GM18526 (cell line): ENCODE measurements around the gene C5orf63.

Source experiments
- POLR2A ChIP-seq: IDR thresholded peaks from 3 replicates; pipeline ENCODE4 v1.6.1; 2011; ENCODE audit not compliant: insufficient read length; ENCODE audit errors: extremely low read depth

The C5orf63 gene

DNA sequence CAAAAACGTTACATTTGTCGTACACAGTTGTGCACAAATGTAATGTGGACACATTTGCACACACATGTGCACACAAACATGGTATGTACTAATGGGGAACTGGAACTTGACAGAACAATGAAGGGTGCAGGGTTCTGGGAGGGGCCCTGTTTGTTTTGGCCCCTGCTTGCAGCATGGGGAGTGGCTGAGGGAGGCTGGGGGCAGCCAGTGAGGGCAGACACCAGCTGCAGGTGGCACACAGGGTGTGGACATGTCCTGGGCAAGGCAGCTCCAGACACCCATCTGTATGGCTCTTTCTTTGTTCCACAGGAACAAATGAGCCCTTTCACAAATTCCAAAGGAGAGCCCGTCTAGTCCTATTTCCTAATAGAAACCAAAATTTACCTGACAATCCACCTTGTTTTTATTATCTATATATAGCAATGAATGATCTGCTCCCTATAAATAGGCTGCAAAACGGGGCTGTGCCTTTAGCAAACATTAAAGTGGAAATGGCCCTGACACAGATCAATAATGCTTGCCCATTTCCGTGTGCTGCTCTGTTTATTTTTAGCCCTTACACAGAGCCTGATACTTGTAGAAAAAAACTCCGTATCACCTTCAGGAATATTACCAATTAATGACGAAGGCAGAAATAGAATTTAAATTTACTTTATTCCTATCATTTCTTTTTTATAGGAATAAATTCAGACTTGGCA, 69.4 kb downstream of the C5orf63 start:
- no peak for TF ChIP-seq POLR2A

DNA sequence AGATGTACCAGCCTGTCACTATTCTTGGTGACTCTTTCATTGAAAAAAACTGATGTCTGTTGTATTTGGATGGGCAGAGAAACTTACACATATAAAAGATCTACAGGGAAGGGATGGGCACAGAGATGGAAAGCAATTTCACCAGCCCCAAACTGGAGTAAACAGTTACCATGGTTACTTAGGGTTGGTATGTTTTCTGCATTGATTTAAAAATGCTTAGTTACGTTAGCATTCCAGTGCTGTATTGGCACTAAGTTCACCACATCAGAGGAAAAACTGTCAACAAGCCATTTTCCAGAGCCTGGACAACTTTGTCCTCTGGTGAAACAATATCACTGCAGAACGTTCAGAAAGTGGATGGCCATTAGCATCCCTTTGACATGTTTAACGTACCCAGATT, 70.9 kb downstream of the C5orf63 start:
- TF ChIP-seq POLR2A: no peak

DNA sequence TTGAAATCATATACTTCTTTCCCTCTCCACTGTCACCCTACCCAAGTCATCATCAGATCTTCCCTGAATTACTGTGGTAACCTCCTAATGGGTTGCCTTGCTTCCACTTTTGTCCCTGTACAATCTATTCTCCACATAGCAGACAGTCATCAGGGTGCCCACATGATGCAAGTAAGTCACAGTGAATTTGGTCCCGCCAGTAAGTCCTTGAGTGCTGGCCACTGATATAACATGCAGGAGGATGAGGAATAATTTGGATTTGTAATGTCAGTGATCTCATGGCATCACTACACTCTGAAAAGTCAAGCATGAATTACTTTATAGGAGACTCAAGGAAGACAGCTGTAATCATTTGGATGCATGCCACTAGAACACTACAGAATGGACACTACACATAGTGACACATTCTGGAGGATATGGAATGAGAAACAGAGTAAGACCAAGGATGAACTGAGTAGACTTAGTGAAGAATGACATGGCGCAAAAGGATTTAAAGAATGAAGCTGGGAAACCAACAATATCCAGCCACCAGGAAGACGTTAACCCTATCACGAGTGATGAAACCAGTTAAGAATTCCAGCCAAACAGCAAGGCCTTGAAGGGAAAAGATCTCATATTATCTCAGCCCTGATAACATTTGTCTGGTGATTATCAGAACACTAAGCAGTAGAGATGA, 71.5 kb downstream of the C5orf63 start:
- TF ChIP-seq POLR2A: no peak
